Measurements from ENCODE around the gene SAMM50.

GRCh38 chr22:43911351-43911750 is 43.9 kb upstream of the SAMM50 start:
- TF ChIP-seq, protein P1, sequence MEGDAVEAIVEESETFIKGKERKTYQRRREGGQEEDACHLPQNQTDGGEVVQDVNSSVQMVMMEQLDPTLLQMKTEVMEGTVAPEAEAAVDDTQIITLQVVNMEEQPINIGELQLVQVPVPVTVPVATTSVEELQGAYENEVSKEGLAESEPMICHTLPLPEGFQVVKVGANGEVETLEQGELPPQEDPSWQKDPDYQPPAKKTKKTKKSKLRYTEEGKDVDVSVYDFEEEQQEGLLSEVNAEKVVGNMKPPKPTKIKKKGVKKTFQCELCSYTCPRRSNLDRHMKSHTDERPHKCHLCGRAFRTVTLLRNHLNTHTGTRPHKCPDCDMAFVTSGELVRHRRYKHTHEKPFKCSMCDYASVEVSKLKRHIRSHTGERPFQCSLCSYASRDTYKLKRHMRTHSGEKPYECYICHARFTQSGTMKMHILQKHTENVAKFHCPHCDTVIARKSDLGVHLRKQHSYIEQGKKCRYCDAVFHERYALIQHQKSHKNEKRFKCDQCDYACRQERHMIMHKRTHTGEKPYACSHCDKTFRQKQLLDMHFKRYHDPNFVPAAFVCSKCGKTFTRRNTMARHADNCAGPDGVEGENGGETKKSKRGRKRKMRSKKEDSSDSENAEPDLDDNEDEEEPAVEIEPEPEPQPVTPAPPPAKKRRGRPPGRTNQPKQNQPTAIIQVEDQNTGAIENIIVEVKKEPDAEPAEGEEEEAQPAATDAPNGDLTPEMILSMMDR (IDR thresholded peaks at IDR 0.05), result no peak
- TF ChIP-seq POLR2AphosphoS5 (IDR thresholded peaks at IDR 0.05; ENCODE audit: insufficient read depth in 1 of 2, low read depth in 1 of 2) (no peak), POLR2A (IDR thresholded peaks at IDR 0.05) (no peak)
